HCT116 (cell line): ENCODE results near the gene MAML3. TPM values are rescaled to one million over a fixed set of nuclear protein-coding genes. Genes with fewer than 3 reads are reported as not detected.

Experiments used
- ATAC-seq: fragments of 200-7000 bp; cut with Tn5 transposase; 2 replicates; pipeline ENCODE4 v1.9.1; 2020; ENCODE audit warnings: mild to moderate bottlenecking, moderate library complexity
- BruUV-seq: library from RNA; stranded (reverse); fragments of 400-500 nt; replicated peaks from 2 replicates; lab custom pipeline; 2021; lab: Mats Ljungman, UMichigan
- CTCF ChIA-PET: fragments of 300-600 bp; sonication (Branson Sonifier 250); formaldehyde crosslinking; loops from one replicate; lab custom pipeline; 2021; ENCODE audit warnings: antibody characterized with exemption; lab: Charles Lee
- POLR2A ChIA-PET: fragments of 300-600, 350-600 bp; sonication (Branson Sonifier 250); formaldehyde crosslinking; loops from one replicate; lab custom pipeline; 2021; ENCODE audit warnings: antibody characterized with exemption; lab: Charles Lee
- RAD21 ChIA-PET, 2 experiments: fragments of 300-600 bp; sonication (Branson Sonifier 250); formaldehyde crosslinking; loops; one replicate each; lab custom pipeline; 2023; ENCODE audit warnings: low total read pairs in 2 of 2; ENCODE audit not compliant: uncharacterized antibody in 2 of 2, unreplicated experiment in 2 of 2, low non-redundant PET in 1 of 2; lab: Charles Lee
- DNase-seq: peaks from one replicate; pipeline ENCODE4 v3.0.0-alpha.2; 2010; ENCODE audit warnings: low read depth, low spot score
- H2AFZ ChIP-seq: fragments of 200-600 bp; shearing (Covaris generic), sonication (generic); 2 replicates; pipeline ENCODE4 v1.6.1; 2017; ENCODE audit warnings: low read depth, mixed run types, mixed read lengths, antibody characterized with exemption, low read length; ENCODE audit not compliant: poor library complexity, severe bottlenecking
- H3K27ac ChIP-seq: 2 replicates; pipeline ENCODE4 v1.5.1; 2012; ENCODE audit warnings: low read depth, low read length
- H3K27me3 ChIP-seq: fragments of 200-600 bp; sonication (generic); 2 replicates; pipeline ENCODE4 v1.6.1; 2016; ENCODE audit warnings: mixed run types, low read length, mixed read lengths; ENCODE audit not compliant: insufficient read depth
- H3K36me3 ChIP-seq, 2 experiments: fragments of 200-500 bp in 1 of 2; fragments of 200-600 bp in 1 of 2; sonication (Bioruptor generic) in 1 of 2; sonication (generic) in 1 of 2; 2 replicates each; pipeline versions ENCODE4 v1.5.1 to v1.6.1; 2014 to 2016; ENCODE audit warnings: low read length in 2 of 2, inconsistent platforms in 1 of 2, mixed read lengths in 1 of 2, mixed run types in 1 of 2; ENCODE audit not compliant: insufficient read depth in 2 of 2, control insufficient read depth in 1 of 2
- H3K4me1 ChIP-seq, 2 experiments: fragments of 200-600 bp in 1 of 2; sonication (generic) in 1 of 2; 2 replicates each; pipeline versions ENCODE4 v1.5.1 to v1.6.1; 2012 to 2017; ENCODE audit warnings: low read length in 2 of 2, inconsistent platforms in 1 of 2, mild to moderate bottlenecking in 1 of 2, mixed read lengths in 1 of 2, mixed run types in 1 of 2, moderate library complexity in 1 of 2; ENCODE audit not compliant: insufficient read depth in 2 of 2, control insufficient read depth in 1 of 2
- H3K4me2 ChIP-seq: fragments of 200-600 bp; sonication (generic); 2 replicates; pipeline ENCODE4 v1.6.1; 2017; ENCODE audit warnings: mixed run types, low read length, mixed read lengths
- H3K4me3 ChIP-seq, 2 experiments: fragments of 200-600 bp in 1 of 2; sonication (generic) in 1 of 2; replicated peaks in 1 of 2; 2 replicates each; pipeline ENCODE4 v1.5.1; 2011 to 2016; ENCODE audit warnings: low read length in 2 of 2, control low read depth in 1 of 2, low read depth in 1 of 2, mild to moderate bottlenecking in 1 of 2, mixed read lengths in 1 of 2, mixed run types in 1 of 2
- H3K79me2 ChIP-seq: fragments of 200-600 bp; sonication (generic); 2 replicates; pipeline ENCODE4 v1.6.1; 2017; ENCODE audit warnings: mild to moderate bottlenecking, mixed run types, low read length, moderate library complexity, mixed read lengths; ENCODE audit not compliant: insufficient read depth
- H3K9ac ChIP-seq: fragments of 200-600 bp; sonication (generic); 2 replicates; pipeline ENCODE4 v1.6.1; 2016; ENCODE audit warnings: low read length, mixed read lengths
- H3K9me2 ChIP-seq: fragments of 200-600 bp; sonication (generic), shearing (Covaris generic); 2 replicates; pipeline ENCODE4 v1.6.1; 2017; ENCODE audit warnings: mixed run types, mild to moderate bottlenecking, moderate library complexity; ENCODE audit not compliant: insufficient read depth
- H3K9me3 ChIP-seq, 2 experiments: fragments of 200-500 bp in 1 of 2; fragments of 200-600 bp in 1 of 2; sonication (Bioruptor generic) in 1 of 2; sonication (generic) in 1 of 2; 2 replicates each; pipeline ENCODE4 v1.6.1; 2014 to 2017; ENCODE audit warnings: low read length in 2 of 2, mixed read lengths in 2 of 2, inconsistent platforms in 1 of 2, low read depth in 1 of 2, mild to moderate bottlenecking in 1 of 2, mixed run types in 1 of 2, moderate library complexity in 1 of 2; ENCODE audit not compliant: control insufficient read depth in 1 of 2, insufficient read depth in 1 of 2
- H4K20me1 ChIP-seq: fragments of 200-600 bp; sonication (generic), shearing (Covaris generic); 2 replicates; pipeline ENCODE4 v1.6.1; 2017; ENCODE audit warnings: mixed run types, mild to moderate bottlenecking, moderate library complexity; ENCODE audit not compliant: insufficient read depth
- FOSL1 ChIP-seq: IDR thresholded peaks from 2 replicates; pipeline ENCODE4 v1.6.1; 2012; ENCODE audit warnings: low read depth
- JUND ChIP-seq: IDR thresholded peaks from 2 replicates; pipeline ENCODE4 v1.6.1; 2012
- MAX ChIP-seq: IDR thresholded peaks from 2 replicates; pipeline ENCODE4 v1.6.1; 2012
- SIN3A ChIP-seq: IDR thresholded peaks from 2 replicates; pipeline ENCODE4 v1.6.1; 2012; ENCODE audit warnings: low read depth
- SP1 ChIP-seq: IDR thresholded peaks from 2 replicates; pipeline ENCODE4 v1.6.1; 2012; ENCODE audit warnings: low read depth
- SRF ChIP-seq: IDR thresholded peaks from 2 replicates; pipeline ENCODE4 v1.6.1; 2012; ENCODE audit warnings: low read depth
- YY1 ChIP-seq: IDR thresholded peaks from 2 replicates; pipeline ENCODE4 v1.6.1; 2011; ENCODE audit warnings: low read length, low read depth, moderate library complexity, mild to moderate bottlenecking; ENCODE audit not compliant: insufficient replicate concordance; ENCODE audit errors: extremely low read depth
- intact Hi-C: fragments of 100-400 bp; cut with micrococcal nuclease; formaldehyde crosslinking; loops from 2 replicates; pipeline ENCODE4 v1.10.0; 2022
- total RNA-seq: library from RNA; stranded (reverse); gene quantifications from one replicate; pipeline ENCODE4 v1.2.1, GENCODE V29; 2021; ENCODE audit not compliant: unreplicated experiment

Gene MAML3
- total RNA-seq, 1 experiment from 2014 or later, result 3.1 TPM

GRCh38 chr4:140163029-140163810 is 9.2 kb upstream of the MAML3 start:
- no TSS peak for BruUV-seq
- intact Hi-C loops, result no loop called here
- Histone ChIP-seq H3K4me3 (no peak overlapping the region), H3K79me2 (no peaks in the 10 kb centered on the region), H2AFZ (no peak overlapping the region), H3K9me2 (no peaks in the 10 kb centered on the region; the same call in 1 of the 2 replicates), H4K20me1 (no peaks in the 10 kb centered on the region), H3K9ac (no peak overlapping the region), H3K27me3 (no peaks in the 10 kb centered on the region), H3K4me1 (no peaks in the 10 kb centered on the region; a peak in 1 of 4 replicates), H3K9me3 (no peaks in the 10 kb centered on the region), H3K4me2 (no peak overlapping the region), H3K36me3 (no peaks in the 10 kb centered on the region), H3K27ac (no peak overlapping the region)
- no peak for DNase-seq
- no peak for ATAC-seq
- RAD21 ChIA-PET, result no interaction called here
- TF ChIP-seq YY1, result no peak
- TF ChIP-seq JUND, result no peak
- no peak for TF ChIP-seq SP1
- TF ChIP-seq SIN3A, result no peak
- CTCF ChIA-PET, result no interaction called here
- POLR2A ChIA-PET, result no interaction called here

- no peak for TF ChIP-seq SRF
- TF ChIP-seq MAX, result no peak
- no peak for TF ChIP-seq JUND
- no peak for TF ChIP-seq FOSL1
- TF ChIP-seq SP1, result no peak
- Histone ChIP-seq H3K9me3 (no peaks in the 10 kb centered on the region), H3K27me3 (no peaks in the 10 kb centered on the region), H3K9me2 (no peaks in the 10 kb centered on the region; the same call in 1 of the 2 replicates), H3K4me3 (no peak overlapping the region), H3K79me2 (no peaks in the 10 kb centered on the region), H2AFZ (no peak overlapping the region), H3K27ac (no peak overlapping the region), H3K4me2 (no peak overlapping the region), H4K20me1 (no peaks in the 10 kb centered on the region), H3K36me3 (no peaks in the 10 kb centered on the region), H3K4me1 (no peaks in the 10 kb centered on the region; a peak in 1 of 4 replicates), H3K9ac (no peak overlapping the region)
- ATAC-seq (no peak), DNase-seq (no peak)
- ChIA-PET CTCF (no interaction called here), POLR2A (no interaction called here), RAD21 (no interaction called here)
- intact Hi-C loops, result no loop called here
- BruUV-seq, result no TSS peak
These were observed 8.6 kb upstream of the MAML3 start for GRCh38 chr4:140162596-140162995.
